ENCODE results near the gene CACNA1C.

Gene CACNA1C

GRCh38 chr12:2555487-2556082, 502.8 kb downstream of the CACNA1C start:
- no peak for DNase-seq (ENCODE audit: low read depth)

- DNase-seq (ENCODE audit: low read depth) = no peak
Measured at GRCh38 chr12:2557597-2557996, 504.8 kb downstream of the CACNA1C start.

- no peak for DNase-seq (ENCODE audit: low read depth)
Measured at GRCh38 chr12:2559931-2560330, 507.1 kb downstream of the CACNA1C start.

GRCh38 chr12:2560356-2560755, 507.6 kb downstream of the CACNA1C start:
- DNase-seq (ENCODE audit: low read depth) = no peak

GRCh38 chr12:2561367-2561766, 508.6 kb downstream of the CACNA1C start:
- no peak for DNase-seq (ENCODE audit: low read depth)

GRCh38 chr12:2562400-2562799, 509.6 kb downstream of the CACNA1C start:
- DNase-seq (ENCODE audit: low read depth) = no peak

- DNase-seq (ENCODE audit: low read depth) = no peak
Measured at GRCh38 chr12:2563709-2564108, 510.9 kb downstream of the CACNA1C start.

- DNase-seq (ENCODE audit: low read depth) = no peak
Measured at GRCh38 chr12:2566161-2566560, 513.4 kb downstream of the CACNA1C start.

- DNase-seq (ENCODE audit: low read depth) = no peak
Measured at GRCh38 chr12:2567711-2568110, 514.9 kb downstream of the CACNA1C start.

GRCh38 chr12:2570562-2570961, 517.8 kb downstream of the CACNA1C start:
- no peak for DNase-seq (ENCODE audit: low read depth)

GRCh38 chr12:2574355-2574935, 521.7 kb downstream of the CACNA1C start:
- no peak for DNase-seq (ENCODE audit: low read depth)

GRCh38 chr12:2575245-2575644, 522.5 kb downstream of the CACNA1C start:
- no peak for DNase-seq (ENCODE audit: low read depth)

- no peak for DNase-seq (ENCODE audit: low read depth)
Measured at GRCh38 chr12:2578211-2578610, 525.4 kb downstream of the CACNA1C start.

GRCh38 chr12:2578772-2579171, 526.0 kb downstream of the CACNA1C start:
- no peak for DNase-seq (ENCODE audit: low read depth)

GRCh38 chr12:2580821-2581220, 528.0 kb downstream of the CACNA1C start:
- DNase-seq (ENCODE audit: low read depth) = no peak

GRCh38 chr12:2581293-2582045, 528.7 kb downstream of the CACNA1C start:
- DNase-seq (ENCODE audit: low read depth) = no peak

GRCh38 chr12:2582631-2583030, 529.8 kb downstream of the CACNA1C start:
- no peak for DNase-seq (ENCODE audit: low read depth)

- peak; percentile 50 for DNase-seq (ENCODE audit: low read depth)
Measured at GRCh38 chr12:2583091-2583497, 530.3 kb downstream of the CACNA1C start.

- no peak for DNase-seq (ENCODE audit: low read depth)
Measured at GRCh38 chr12:2583642-2584401, 531.0 kb downstream of the CACNA1C start.

GRCh38 chr12:2586156-2587038, 533.6 kb downstream of the CACNA1C start:
- no peak for DNase-seq (ENCODE audit: low read depth)

GRCh38 chr12:2588345-2588744, 535.6 kb downstream of the CACNA1C start:
- DNase-seq (ENCODE audit: low read depth) = no peak

- DNase-seq (ENCODE audit: low read depth) = no peak
Measured at GRCh38 chr12:2589381-2589780, 536.6 kb downstream of the CACNA1C start.

Measured in stimulated activated CD8-positive, alpha-beta memory T cell treated with anti-CD3 and anti-CD28 coated beads, Interleukin-15, amount 100 ng/mL, for 24 hours (primary cell).